ENCODE results near the gene VKORC1.

DNA sequence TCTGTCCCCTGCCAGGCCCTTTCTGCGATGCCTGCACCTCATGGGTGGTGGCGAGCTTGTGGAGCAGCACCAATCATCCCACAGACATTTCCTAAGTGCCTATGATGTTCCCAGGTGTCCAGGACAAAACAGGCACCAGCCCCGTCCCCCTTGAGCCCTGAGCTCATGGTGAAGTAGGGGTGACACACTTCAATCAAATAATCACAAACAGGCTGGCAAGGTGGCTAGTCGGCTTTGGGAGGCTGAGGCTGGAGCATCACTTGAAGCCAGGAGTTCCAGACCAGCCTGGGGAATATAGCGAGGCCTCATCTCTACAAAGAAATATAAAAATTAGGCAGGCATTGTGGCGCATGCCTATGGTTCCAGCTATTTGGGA lies 41.7 kb upstream of the VKORC1 start:
- TF ChIP-seq ARNT (IDR thresholded peaks at IDR 0.05) (no peak), NFRKB (IDR thresholded peaks at IDR 0.05) (no peak), ZNF384 (IDR thresholded peaks at IDR 0.05) (no peak), SUZ12 (IDR thresholded peaks at IDR 0.05) (no peak), LEF1 (IDR thresholded peaks at IDR 0.05; ENCODE audit: borderline replicate concordance) (no peak)
